ENCODE data around the gene DUSP9.

DNA sequence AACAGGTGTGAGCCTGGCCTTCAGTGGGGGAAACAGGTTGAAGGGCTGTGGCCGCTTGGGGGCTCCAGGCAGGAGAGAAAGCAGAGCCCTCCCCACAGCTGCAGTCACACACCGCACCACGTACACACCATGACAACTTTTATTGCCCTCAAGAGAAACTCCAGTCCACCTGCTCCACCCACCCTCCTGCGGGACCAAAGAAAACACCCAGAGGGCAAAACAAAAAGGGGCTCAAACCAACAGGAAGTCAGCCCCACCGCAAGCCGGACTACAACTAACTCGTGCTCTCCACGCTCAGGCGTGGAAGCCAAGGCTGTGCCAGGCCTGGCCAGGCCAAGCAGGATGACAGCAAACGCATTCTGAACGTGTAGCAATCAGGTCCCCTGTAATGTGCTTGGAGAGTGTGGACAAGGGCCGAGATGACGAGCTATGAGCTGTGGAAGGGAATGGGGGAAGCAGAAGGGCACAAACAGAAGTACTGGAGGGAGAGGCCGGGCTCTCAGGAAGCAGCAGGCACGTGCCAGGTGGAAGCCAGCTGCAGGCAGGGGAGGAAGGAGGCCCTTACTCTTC, 53.5 kb downstream of the DUSP9 start:
- TF ChIP-seq POLR2A (IDR thresholded peaks at IDR 0.05; ENCODE audit: extremely low read depth, insufficient read length) (no peak), MYC (IDR thresholded peaks at IDR 0.05; ENCODE audit: low read depth, low read length) (no peak)
- TF ChIP-seq, protein P1, sequence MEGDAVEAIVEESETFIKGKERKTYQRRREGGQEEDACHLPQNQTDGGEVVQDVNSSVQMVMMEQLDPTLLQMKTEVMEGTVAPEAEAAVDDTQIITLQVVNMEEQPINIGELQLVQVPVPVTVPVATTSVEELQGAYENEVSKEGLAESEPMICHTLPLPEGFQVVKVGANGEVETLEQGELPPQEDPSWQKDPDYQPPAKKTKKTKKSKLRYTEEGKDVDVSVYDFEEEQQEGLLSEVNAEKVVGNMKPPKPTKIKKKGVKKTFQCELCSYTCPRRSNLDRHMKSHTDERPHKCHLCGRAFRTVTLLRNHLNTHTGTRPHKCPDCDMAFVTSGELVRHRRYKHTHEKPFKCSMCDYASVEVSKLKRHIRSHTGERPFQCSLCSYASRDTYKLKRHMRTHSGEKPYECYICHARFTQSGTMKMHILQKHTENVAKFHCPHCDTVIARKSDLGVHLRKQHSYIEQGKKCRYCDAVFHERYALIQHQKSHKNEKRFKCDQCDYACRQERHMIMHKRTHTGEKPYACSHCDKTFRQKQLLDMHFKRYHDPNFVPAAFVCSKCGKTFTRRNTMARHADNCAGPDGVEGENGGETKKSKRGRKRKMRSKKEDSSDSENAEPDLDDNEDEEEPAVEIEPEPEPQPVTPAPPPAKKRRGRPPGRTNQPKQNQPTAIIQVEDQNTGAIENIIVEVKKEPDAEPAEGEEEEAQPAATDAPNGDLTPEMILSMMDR (IDR thresholded peaks at IDR 0.05; ENCODE audit: low read depth, low read length), result no peak
- TF ChIP-seq, protein P2, sequence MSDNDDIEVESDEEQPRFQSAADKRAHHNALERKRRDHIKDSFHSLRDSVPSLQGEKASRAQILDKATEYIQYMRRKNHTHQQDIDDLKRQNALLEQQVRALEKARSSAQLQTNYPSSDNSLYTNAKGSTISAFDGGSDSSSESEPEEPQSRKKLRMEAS (IDR thresholded peaks at IDR 0.05; ENCODE audit: low read depth, low read length), result no peak

Measured in NB4 (cell line).